GM12872 (cell line): Measurements from ENCODE around the gene ECPAS.

Experiments
- CTCF ChIP-seq: IDR thresholded peaks from 3 replicates; pipeline ENCODE4 v1.5.1; 2011; ENCODE audit warnings: low read depth, mild to moderate bottlenecking, low read length, moderate library complexity; ENCODE audit not compliant: insufficient read depth

The ECPAS gene

GRCh38 chr9:111443454-111443853 is 40.7 kb downstream of the ECPAS start:
- TF ChIP-seq CTCF: no peak

- no peak for TF ChIP-seq CTCF
Measured at GRCh38 chr9:111442360-111443027, 41.7 kb downstream of the ECPAS start.

- no peak for TF ChIP-seq CTCF
Measured at GRCh38 chr9:111440226-111440625, 44.0 kb downstream of the ECPAS start.

GRCh38 chr9:111438541-111439235 is 45.5 kb downstream of the ECPAS start:
- TF ChIP-seq CTCF: no peak

GRCh38 chr9:111436571-111436970 is 47.6 kb downstream of the ECPAS start:
- TF ChIP-seq CTCF: no peak

- no peak for TF ChIP-seq CTCF
Measured at GRCh38 chr9:111433082-111433481, 51.1 kb downstream of the ECPAS start.

- TF ChIP-seq CTCF: no peak
Measured at GRCh38 chr9:111431684-111432083, 52.5 kb downstream of the ECPAS start.
